Measurements from ENCODE around the gene MTHFSD.

GRCh38 chr16:86566601-86566965, 11.5 kb upstream of the MTHFSD start, which contains the start of gene FOXC2:
- TF ChIP-seq ZFP3 (CRISPR knock-in tag; IDR thresholded peaks at IDR 0.05): no peak
- no peak for TF ChIP-seq TCF4 (CRISPR knock-in tag; IDR thresholded peaks at IDR 0.05; ENCODE audit: borderline replicate concordance)
- no peak for TF ChIP-seq PATZ1 (CRISPR knock-in tag; IDR thresholded peaks at IDR 0.05; ENCODE audit: borderline replicate concordance)
- no peak for TF ChIP-seq TOX (CRISPR knock-in tag; IDR thresholded peaks at IDR 0.05; ENCODE audit: borderline replicate concordance)
- TF ChIP-seq ZNF565 (CRISPR knock-in tag; conservative IDR thresholded peaks at IDR 0.05; ENCODE audit: low read depth): no peak
- TF ChIP-seq PPARA (CRISPR knock-in tag; IDR thresholded peaks at IDR 0.05; ENCODE audit: borderline replicate concordance): no peak
- TF ChIP-seq ARNTL (CRISPR knock-in tag; IDR thresholded peaks at IDR 0.05; ENCODE audit: borderline replicate concordance, low read depth): no peak
- no peak for TF ChIP-seq OSR1 (CRISPR knock-in tag; IDR thresholded peaks at IDR 0.05)
- no peak for TF ChIP-seq CSDC2 (CRISPR knock-in tag; IDR thresholded peaks at IDR 0.05)
- TF ChIP-seq ESRRG (CRISPR knock-in tag; IDR thresholded peaks at IDR 0.05): no peak
- TF ChIP-seq ZNF8 (CRISPR knock-in tag; IDR thresholded peaks at IDR 0.05): no peak
- no peak for TF ChIP-seq CREB5 (CRISPR knock-in tag; IDR thresholded peaks at IDR 0.05; ENCODE audit: low read depth)
